SK-N-DZ (cell line): ENCODE results near the gene ETS1.

ENCODE experiments used
- DNase-seq: peaks from one replicate; pipeline ENCODE4 v3.0.0-alpha.2; 2015; ENCODE audit warnings: low spot score

The ETS1 gene

DNA sequence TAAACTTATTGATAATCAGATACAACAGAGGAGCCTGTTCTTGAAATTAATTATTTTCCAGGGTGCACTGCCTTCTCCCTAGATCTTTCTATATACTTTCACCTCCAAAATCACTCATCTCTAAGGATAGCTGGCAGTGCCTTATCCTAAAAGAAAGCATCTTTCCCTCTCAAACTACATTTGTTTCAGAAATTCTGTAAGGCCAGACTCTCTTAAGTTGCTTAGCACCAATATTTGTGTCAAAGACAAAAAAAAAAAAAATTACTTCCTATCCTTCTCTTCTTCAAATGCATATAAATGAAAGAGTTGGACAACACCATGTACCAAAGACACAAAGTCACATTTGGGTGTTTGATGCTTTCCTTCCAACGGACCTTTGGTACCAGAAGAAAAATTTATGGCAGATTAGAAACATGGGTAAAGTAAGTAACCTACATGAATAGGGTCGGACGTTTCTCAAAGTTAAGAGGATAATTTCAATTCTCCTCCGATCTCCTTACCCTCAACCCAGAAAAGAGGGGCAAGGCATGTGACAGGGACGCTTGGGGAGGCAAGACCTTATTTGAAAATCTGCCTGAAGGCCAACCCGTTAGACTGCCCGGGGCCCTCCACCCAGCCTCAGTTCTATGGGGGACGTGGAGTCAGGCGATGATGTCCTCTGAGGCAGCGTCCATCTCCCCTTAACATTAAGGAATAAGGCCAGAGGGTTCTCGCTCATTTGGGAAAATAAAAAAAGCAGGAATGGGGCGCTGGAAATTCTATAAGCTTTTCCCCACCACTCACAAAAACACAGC is 66.3 kb downstream of the ETS1 start:
- DNase-seq = no peak

DNA sequence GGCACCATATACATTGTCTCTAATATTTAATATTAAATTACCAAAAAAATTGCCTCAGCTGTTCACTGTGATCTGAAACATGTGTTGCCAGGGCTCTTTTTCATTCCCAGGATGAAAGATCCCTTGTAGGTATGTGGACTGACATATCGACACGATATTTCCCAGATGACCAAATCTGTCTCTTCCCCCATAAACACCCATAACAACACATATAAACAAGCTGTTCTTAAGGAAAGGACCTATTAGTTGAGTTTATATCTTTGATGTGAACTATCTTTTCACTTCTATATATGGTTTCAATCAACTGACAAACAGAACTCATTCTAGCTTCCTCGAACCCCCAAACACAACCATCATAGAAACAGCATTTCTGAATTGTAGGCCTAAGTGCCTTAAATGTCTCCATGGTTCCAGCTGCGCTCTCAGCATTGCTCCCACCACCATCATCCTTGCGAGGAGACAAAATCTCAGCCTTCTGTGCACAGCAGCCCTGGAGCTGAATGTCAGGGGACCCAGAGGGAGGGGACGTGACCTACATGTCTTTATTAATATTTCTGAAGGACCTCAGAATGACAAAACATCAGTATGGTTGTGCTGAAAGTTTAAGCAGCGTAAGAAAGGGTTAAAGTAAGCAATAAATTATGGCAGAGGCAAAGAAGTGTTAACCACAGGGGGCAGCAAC is 67.0 kb downstream of the ETS1 start:
- no peak for DNase-seq

DNA sequence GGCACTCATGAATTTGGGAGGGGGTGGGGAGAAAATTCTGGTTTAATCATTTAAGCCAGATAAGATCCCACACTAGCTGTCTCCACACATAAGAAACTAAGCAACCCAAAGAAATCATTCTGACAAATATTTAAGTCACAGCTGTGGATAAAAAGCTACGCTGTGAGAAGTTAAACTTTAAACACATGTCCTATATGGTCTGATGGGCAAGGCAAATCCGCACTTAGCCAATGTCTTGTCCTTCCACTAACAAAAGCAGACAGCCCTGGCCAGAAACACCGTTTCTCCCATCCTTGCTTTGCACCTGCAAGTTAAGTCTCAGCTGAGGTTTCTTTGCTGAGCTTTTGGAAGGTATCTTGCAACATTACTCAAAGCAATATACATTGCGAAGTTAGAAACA is 68.0 kb downstream of the ETS1 start:
- no peak for DNase-seq

GRCh38 chr11:128518493-128519207 is 68.7 kb downstream of the ETS1 start:
- DNase-seq = no peak

GRCh38 chr11:128517451-128518230 is 69.7 kb downstream of the ETS1 start:
- DNase-seq = no peak

DNA sequence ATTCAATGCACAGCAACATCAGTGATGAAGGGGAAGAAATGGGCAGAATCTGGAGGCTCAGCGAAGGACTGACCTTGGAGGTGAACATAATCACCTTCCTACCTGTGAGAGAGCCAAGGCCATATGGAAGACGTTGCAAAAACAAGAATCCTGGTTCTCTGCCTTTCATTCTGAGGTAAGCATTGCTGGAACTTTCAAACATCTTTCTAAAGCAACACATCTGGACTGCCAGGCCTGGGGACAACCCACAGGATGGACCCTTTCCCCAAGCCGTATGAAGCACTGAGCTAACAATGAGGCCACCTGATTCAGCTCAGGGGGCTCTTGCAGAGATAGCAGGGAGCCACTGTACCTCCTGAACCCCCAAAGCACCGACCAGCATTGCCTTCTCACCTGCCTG is 70.5 kb downstream of the ETS1 start:
- no peak for DNase-seq

- DNase-seq = no peak
Measured at GRCh38 chr11:128515826-128516778, 71.3 kb downstream of the ETS1 start.

GRCh38 chr11:128515086-128515485 is 72.3 kb downstream of the ETS1 start:
- no peak for DNase-seq

DNA sequence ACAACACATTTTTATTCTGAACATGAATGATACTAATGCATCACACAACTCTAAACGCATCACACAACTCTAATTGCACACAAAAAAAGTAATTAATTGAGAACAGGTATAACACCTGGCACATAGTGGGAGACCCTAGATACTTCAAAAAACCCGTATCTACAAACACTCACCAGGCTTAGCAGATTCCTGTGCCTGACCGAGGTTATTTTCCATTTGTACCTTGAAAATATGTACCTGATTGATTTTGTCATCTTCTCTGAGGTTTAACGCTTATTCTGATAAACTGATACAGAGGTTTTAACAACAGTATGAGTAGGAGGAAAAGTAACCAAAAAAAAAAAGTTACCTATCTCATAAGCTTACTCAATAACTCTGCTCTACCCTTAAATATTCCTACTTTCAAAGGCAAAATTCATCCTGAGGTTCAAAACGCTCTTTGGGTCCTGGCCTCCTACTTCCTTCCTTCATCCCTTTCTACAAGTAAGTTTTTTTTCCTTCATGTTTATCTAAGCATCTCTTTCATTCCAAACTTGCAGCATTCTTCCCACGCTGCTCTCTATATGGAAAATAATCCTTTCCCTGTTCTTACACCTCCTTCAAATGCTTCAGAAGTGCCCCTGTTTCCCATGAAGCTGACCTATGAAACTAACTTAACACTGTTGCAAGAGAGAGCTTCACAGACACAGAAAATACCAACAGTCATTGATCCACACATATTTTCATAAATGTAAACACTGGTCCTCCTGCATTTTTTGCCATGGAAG is 73.3 kb downstream of the ETS1 start:
- no peak for DNase-seq

- DNase-seq = no peak
Measured at GRCh38 chr11:128512474-128512996, 74.8 kb downstream of the ETS1 start.

DNA sequence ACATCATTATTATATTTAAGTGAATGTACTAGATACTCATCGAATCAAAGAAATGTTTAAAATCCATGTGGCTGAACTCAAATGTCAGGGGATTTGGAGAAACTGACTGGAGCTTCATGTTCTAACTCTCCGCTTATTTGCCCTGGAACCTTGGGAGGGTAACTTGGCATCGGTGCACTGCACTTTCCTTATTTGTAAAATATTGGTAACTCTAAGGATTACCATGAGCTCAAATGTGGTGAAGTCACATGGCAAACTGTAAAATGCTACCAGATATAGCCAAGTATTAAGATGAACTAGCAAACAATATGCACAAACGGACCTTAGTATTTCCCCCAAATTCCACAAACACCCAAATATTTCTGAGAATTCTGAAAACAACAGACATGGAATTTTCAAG is 75.6 kb downstream of the ETS1 start:
- no peak for DNase-seq

DNA sequence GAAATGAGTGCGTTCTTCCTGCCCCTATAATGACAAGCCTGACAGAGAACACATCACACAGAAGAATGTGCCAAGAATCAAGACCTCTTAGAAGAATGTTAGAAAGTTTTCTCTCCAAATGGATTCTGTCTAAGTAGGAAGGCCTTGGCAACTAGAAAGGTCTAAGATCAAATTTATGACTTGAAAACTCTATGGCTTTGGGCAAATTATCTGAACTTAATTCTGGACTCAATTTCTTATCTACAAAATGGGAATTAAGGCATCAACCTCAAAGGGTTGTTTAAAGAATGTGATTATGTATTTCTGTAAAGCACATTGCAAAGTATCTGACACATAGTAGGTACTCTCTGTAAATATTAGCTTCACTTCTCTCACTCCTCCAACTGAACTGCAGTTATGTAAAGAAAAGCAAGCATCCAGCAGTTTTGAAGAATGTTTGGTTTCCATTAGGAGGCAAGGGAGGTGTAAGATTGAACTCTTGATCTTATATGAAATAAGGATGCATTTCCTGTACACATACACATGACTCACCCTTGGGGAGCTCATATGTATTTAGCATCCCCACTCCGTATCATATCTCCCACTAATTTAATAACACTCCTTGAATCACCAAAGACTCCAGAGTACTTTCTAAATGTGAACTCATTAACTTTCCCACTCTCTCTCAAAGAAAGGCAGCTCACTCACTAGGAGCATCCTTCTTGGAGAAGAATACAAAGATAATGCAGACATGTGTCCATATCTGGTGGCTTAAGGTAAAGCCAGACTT is 77.6 kb downstream of the ETS1 start:
- no peak for DNase-seq

- no peak for DNase-seq
Measured at GRCh38 chr11:128508770-128509510, 78.4 kb downstream of the ETS1 start.

- no peak for DNase-seq
Measured at GRCh38 chr11:128507936-128508335, 79.4 kb downstream of the ETS1 start.

DNA sequence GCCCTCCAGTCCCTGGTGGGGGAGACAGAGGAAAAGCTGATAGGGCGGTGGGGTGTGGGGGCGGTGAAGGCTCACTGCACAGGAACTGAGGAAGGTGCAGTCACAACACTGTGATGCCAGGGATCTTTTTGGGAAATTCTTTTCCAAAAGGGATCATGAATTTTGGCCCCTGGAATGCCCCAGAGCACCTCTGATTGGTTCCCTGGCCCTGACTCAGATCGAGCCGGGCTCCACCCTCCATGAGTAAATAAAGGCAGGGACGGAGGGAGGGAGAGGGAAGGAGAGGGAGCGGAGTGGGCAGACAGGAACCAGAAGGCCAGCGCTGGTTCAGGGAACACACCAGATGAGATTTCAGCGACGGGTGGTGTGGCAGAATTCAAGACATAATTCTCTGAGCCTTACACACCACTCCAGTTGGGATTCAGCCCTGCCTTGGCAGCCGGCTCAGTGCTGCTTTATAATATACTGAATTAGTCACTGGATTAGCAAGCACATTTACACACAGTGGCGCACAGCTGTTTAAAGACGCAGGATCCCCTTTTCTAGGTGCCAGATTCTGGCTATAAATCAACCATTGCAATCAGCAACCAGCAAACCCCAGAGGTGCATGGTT is 80.3 kb downstream of the ETS1 start:
- no peak for DNase-seq

DNA sequence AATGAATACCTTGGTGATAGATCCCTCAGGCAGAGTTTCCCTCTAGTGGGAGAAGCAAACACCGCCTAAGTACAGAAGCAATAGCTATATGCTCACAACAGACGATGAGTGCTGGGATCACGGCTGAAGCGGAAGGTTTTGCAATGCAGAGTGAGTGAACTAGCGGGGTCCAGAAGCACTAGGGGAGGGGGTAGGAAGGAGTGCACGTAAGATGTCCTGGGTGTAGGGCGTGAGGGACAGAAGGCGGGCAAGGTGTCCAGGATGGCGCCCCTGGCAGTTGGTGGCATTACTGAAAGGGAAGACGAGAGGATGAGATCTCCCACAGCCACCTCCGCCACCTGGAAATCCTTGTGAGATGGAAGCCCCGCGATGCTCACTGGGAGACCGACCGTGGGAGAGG is 81.0 kb downstream of the ETS1 start:
- no peak for DNase-seq

- no peak for DNase-seq
Measured at GRCh38 chr11:128505449-128506065, 81.8 kb downstream of the ETS1 start.
